MCF 10A (cell line): Measurements from ENCODE around the gene ADGRL1. TPM values are rescaled to one million over a fixed set of nuclear protein-coding genes. Genes with fewer than 3 reads are reported as not detected.

Experiments
- BruUV-seq: library from RNA; stranded (reverse); fragments of 400-500 nt; replicated peaks from 2 replicates; lab custom pipeline; 2021; lab: Mats Ljungman, UMichigan
- CTCF ChIA-PET: fragments of 300-600 bp; sonication (Branson Sonifier 250); formaldehyde crosslinking; extraction: SDS; loops from one replicate; lab custom pipeline; 2021; ENCODE audit warnings: antibody characterized with exemption, inconsistent platforms; lab: Yijun Ruan, JAX
- POLR2A ChIA-PET: fragments of 300-600, 350-650 bp; sonication (Branson Sonifier 250); formaldehyde crosslinking; extraction: SDS; loops from one replicate; lab custom pipeline; 2020; ENCODE audit warnings: antibody characterized with exemption, inconsistent platforms; lab: Yijun Ruan, JAX
- DNase-seq: peaks from one replicate; pipeline ENCODE4 v3.0.0-alpha.2; 2018; ENCODE audit not compliant: unreplicated experiment
- H3K27ac Mint-ChIP-seq: one replicate; pipeline ENCODE4 v1.8.0; 2022; ENCODE audit warnings: mild to moderate bottlenecking, low read depth, mixed read lengths; ENCODE audit not compliant: unreplicated experiment
- H3K27me3 Mint-ChIP-seq: one replicate; pipeline ENCODE4 v1.8.0; 2022; ENCODE audit warnings: mixed read lengths; ENCODE audit not compliant: insufficient read depth, unreplicated experiment
- H3K36me3 Mint-ChIP-seq: one replicate; pipeline ENCODE4 v1.8.0; 2022; ENCODE audit warnings: mild to moderate bottlenecking, moderate library complexity, mixed read lengths; ENCODE audit not compliant: insufficient read depth, unreplicated experiment
- H3K4me1 Mint-ChIP-seq: one replicate; pipeline ENCODE4 v1.8.0; 2022; ENCODE audit warnings: mixed read lengths; ENCODE audit not compliant: insufficient read depth, unreplicated experiment
- H3K4me3 Mint-ChIP-seq: one replicate; pipeline ENCODE4 v1.8.0; 2022; ENCODE audit warnings: mild to moderate bottlenecking, moderate library complexity, mixed read lengths; ENCODE audit not compliant: unreplicated experiment
- H3K9me3 Mint-ChIP-seq: one replicate; pipeline ENCODE4 v1.8.0; 2022; ENCODE audit warnings: mixed read lengths; ENCODE audit not compliant: unreplicated experiment
- CTCF ChIP-seq: fragments of 200-600 bp; IDR thresholded peaks from one replicate; pipeline ENCODE4 v1.8.0; 2022; ENCODE audit warnings: antibody characterized with exemption, mild to moderate bottlenecking; ENCODE audit not compliant: unreplicated experiment
- intact Hi-C: fragments of 100-400 bp; cut with micrococcal nuclease; formaldehyde crosslinking; loops from 2 replicates; pipeline ENCODE4 v1.14.1; 2022
- total RNA-seq: library from RNA; stranded (reverse); gene quantifications from 2 replicates; pipeline ENCODE4 v1.2.3, GENCODE V29; 2022

Gene ADGRL1
- total RNA-seq, 1 experiment from 2014 or later: 15.9 TPM

DNA sequence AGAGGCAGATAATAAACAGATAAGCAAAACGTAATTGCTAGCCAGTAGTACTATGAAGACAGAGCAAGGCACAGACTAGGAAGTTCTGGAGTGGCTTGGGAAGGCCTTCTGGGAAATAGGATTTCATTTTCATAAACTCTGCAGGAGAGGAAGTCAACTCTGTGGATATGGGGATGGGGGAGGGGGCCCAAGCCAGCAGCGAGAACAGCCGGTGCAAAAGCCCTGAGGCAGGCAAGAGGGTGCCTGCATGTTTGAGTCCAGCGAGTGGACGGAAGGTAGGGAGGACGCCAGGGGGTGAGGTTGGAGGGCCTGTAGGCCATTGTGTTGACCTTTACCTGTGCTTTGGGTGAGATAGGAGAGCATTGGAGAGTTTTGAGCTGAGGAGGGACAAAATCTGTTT, 60.6 kb downstream of the ADGRL1 start:
- Mint-ChIP-seq H3K27ac (no peak overlapping the region), H3K4me3 (no peak overlapping the region), H3K27me3 (no peaks in the 10 kb centered on the region), H3K4me1 (peaks cover 15% of the 10 kb centered on the region), H3K9me3 (no peaks in the 10 kb centered on the region), H3K36me3 (no peaks in the 10 kb centered on the region)
- no peak for DNase-seq
- no peak for TF ChIP-seq CTCF
- BruUV-seq: no TSS peak
- ChIA-PET POLR2A (interaction anchor here (0.7 to 2.5 kb wide), 3 partner anchors 9 to 373 kb away, joined by 3 to 11 read pairs (median 3); partner anchors contain the start of genes ASF1B and DNAJB1), CTCF (interaction anchor here (0.6 to 1.9 kb wide), 6 partner anchors 9 to 242 kb away, joined by 3 to 10 read pairs (median 4); partner anchors contain the start of gene ASF1B)
- intact Hi-C loops: no loop called here

GRCh38 chr19:14142262-14143190, 63.4 kb downstream of the ADGRL1 start:
- Mint-ChIP-seq H3K4me1 (peaks cover 25% of the 10 kb centered on the region), H3K9me3 (no peaks in the 10 kb centered on the region), H3K4me3 (no peak overlapping the region), H3K27me3 (no peaks in the 10 kb centered on the region), H3K36me3 (peaks cover 4% of the 10 kb centered on the region), H3K27ac (no peak overlapping the region)
- intact Hi-C loops: no loop called here
- no TSS peak for BruUV-seq
- ChIA-PET POLR2A (no interaction called here), CTCF (interaction anchor here (1.1 to 1.3 kb wide), 3 partner anchors 69 to 262 kb away, joined by 3 to 4 read pairs (median 3); no protein-coding TSS in a partner anchor)
- no peak for DNase-seq
- TF ChIP-seq CTCF: no peak

DNA sequence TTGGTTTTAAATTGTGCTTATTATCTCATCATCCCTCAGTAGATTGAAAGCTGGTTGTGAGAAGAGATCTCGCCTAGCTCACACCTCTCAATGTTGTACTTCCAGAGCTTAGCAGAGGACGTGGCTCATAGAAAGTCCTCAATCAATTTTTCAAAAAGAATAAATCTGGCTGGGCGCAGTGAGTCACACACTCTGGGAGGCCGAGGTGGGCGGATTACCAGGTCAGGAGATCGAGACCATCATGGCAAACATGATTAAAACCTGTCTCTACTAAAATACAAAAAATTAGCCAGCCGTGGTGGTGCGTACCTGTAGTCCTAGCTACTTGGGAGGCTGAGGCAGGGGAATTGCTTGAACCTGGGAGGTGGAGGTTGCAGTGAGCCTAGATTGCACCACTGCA, 64.9 kb downstream of the ADGRL1 start:
- Mint-ChIP-seq H3K27me3 (no peaks in the 10 kb centered on the region), H3K27ac (no peak overlapping the region), H3K4me3 (no peak overlapping the region), H3K4me1 (peaks cover 19% of the 10 kb centered on the region), H3K9me3 (no peaks in the 10 kb centered on the region), H3K36me3 (peaks cover 4% of the 10 kb centered on the region)
- POLR2A ChIA-PET: interaction anchor here (0.9 to 1.2 kb wide), 2 partner anchors 59 to 267 kb away, joined by 4 to 5 read pairs; no protein-coding TSS in a partner anchor
- DNase-seq: no peak
- BruUV-seq: no TSS peak
- intact Hi-C loops: no loop called here
- CTCF ChIA-PET: interaction anchor here (1.1 to 1.5 kb wide), 2 partner anchors 67 to 207 kb away, joined by 3 to 8 read pairs; no protein-coding TSS in a partner anchor
- TF ChIP-seq CTCF: no peak

DNA sequence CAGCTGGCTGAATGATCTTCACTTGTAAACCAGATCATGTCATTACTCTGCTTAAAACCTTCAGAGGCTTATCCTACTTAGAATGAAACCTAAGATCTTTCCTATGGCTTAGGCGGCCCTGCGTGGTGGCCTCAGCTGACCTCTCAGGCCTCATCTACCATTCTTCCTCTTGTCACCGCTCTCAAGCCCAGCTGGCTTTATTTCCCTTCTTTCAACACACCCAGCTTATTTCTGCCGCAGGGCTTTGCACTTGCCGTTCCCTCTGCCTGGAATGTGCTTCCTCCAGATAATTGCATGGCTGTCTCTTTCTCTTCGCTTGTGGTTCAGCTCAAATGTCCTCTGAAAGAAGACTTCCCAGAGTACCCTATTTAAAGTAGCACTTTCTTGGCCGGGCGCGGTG, 66.0 kb downstream of the ADGRL1 start:
- no peak for TF ChIP-seq CTCF
- Mint-ChIP-seq H3K4me3 (peak overlapping the region; percentile 39), H3K27me3 (no peaks in the 10 kb centered on the region), H3K4me1 (peaks cover 30% of the 10 kb centered on the region), H3K27ac (no peak overlapping the region), H3K36me3 (peaks cover 4% of the 10 kb centered on the region), H3K9me3 (no peaks in the 10 kb centered on the region)
- BruUV-seq: no TSS peak
- intact Hi-C loops: loop anchor here (5.0 kb wide), 1 partner anchor 337 kb away; the partner anchor contains the start of gene PTGER1
- DNase-seq: peak; percentile 22
- ChIA-PET POLR2A (interaction anchor here (0.7 to 1.3 kb wide), 4 partner anchors 14 to 279 kb away, joined by 3 to 5 read pairs (median 3); partner anchors contain the start of gene DDX39A), CTCF (interaction anchor here (0.6 to 2.1 kb wide), 7 partner anchors 19 to 410 kb away, joined by 3 to 7 read pairs (median 3); no protein-coding TSS in a partner anchor)
